ENCODE data around the gene POPDC3. TPM values are rescaled to one million over a fixed set of nuclear protein-coding genes. Genes with fewer than 3 reads are reported as not detected.
A peak's percentile ranks its signal among the peaks of the same experiment; 100 is the strongest.

Gene POPDC3
- polyA plus RNA-seq (2013, experiment 1 of 2), result 15.1 TPM
- polyA plus RNA-seq (2013, experiment 2 of 2), result 15.4 TPM

- Histone ChIP-seq H4K91ac (ENCODE audit: low read length) (no peak within 1 kb of the TSS), H2AFZ (ENCODE audit: low read depth, low read length) (peak within 1 kb of the TSS; percentile 85), H4K8ac (ENCODE audit: low read length) (peak within 1 kb of the TSS; percentile 82), H2BK120ac (ENCODE audit: low read depth, low read length) (peak within 1 kb of the TSS; percentile 73), H3K4me3 (ENCODE audit: insufficient read depth in 1 of 2, low read depth in 1 of 2, low read length in 2 of 2) (peak within 1 kb of the TSS; percentile 69 to 83), H3K4me1 (ENCODE audit: control insufficient read depth, insufficient read depth, low read depth, low read length) (peaks cover 2% of the 10 kb centered on the region), H2BK15ac (ENCODE audit: low read depth, poor library complexity, severe bottlenecking) (peak within 1 kb of the TSS; percentile 73), H3K9me3 (ENCODE audit: control insufficient read depth, low read length) (peaks cover 7% of the 10 kb centered on the region), H3K4me2 (ENCODE audit: low read length, poor library complexity, severe bottlenecking) (peak within 1 kb of the TSS; percentile 70), H3K27ac (ENCODE audit: low read length, poor library complexity, severe bottlenecking) (peak within 1 kb of the TSS; percentile 23), H3K36me3 (ENCODE audit: control insufficient read depth in 1 of 2, insufficient read depth in 2 of 2, low read depth in 1 of 2, low read length in 2 of 2) (no peaks in the 10 kb centered on the region), H3K14ac (ENCODE audit: low read length in 2 of 2) (peak within 1 kb of the TSS in 1 of 2 experiments; percentile 59), H2AK5ac (ENCODE audit: low read length, severe bottlenecking) (no peak within 1 kb of the TSS), H3K9ac (ENCODE audit: low read length) (peak within 1 kb of the TSS; percentile 89), H3K18ac (ENCODE audit: low read depth in 1 of 2, low read length in 2 of 2) (peak within 1 kb of the TSS; percentile 46 to 92), H2BK12ac (ENCODE audit: low read length in 2 of 2) (peak within 1 kb of the TSS in 1 of 2 experiments; percentile 7), H2BK5ac (ENCODE audit: low read depth, low read length, poor library complexity, severe bottlenecking) (no peak within 1 kb of the TSS), H3K79me1 (replicated peaks; ENCODE audit: low read length, poor library complexity, severe bottlenecking) (no peaks in the 10 kb centered on the region), H3K4ac (ENCODE audit: low read depth in 1 of 2, low read length in 2 of 2) (peak within 1 kb of the TSS; percentile 45 to 46), H3K23ac (ENCODE audit: low read length in 2 of 2) (no peak within 1 kb of the TSS), H3K27me3 (ENCODE audit: control insufficient read depth in 1 of 2, insufficient read depth in 1 of 2, low read length in 2 of 2) (no peaks in the 10 kb centered on the region)
- 1% methylated on average over 64 of the region's 90 CpGs for WGBS
- DNase-seq, result peak; percentile 62
These were observed at the start of gene POPDC3 for GRCh38 chr6:105179244-105180065. Gene POPDC3, minus strand, starts transcription at chr6:105180014. Its CDS starts 18,105 bp downstream, at chr6:105161909.

GRCh38 chr6:105227295-105227767 lies 47.5 kb upstream of the POPDC3 start:
- Histone ChIP-seq H4K91ac (ENCODE audit: low read length) (no peak overlapping the region), H3K23ac (ENCODE audit: low read length in 2 of 2) (no peak overlapping the region), H2BK5ac (ENCODE audit: low read depth, low read length, poor library complexity, severe bottlenecking) (no peak overlapping the region), H3K18ac (ENCODE audit: low read depth in 1 of 2, low read length in 2 of 2) (no peak overlapping the region), H3K9me3 (ENCODE audit: control insufficient read depth, low read length) (peaks cover 4% of the 10 kb centered on the region), H2BK15ac (ENCODE audit: low read depth, poor library complexity, severe bottlenecking) (no peak overlapping the region), H2AK5ac (ENCODE audit: low read length, severe bottlenecking) (no peak overlapping the region), H4K8ac (ENCODE audit: low read length) (no peak overlapping the region), H3K36me3 (ENCODE audit: control insufficient read depth in 1 of 2, insufficient read depth in 2 of 2, low read depth in 1 of 2, low read length in 2 of 2) (no peaks in the 10 kb centered on the region), H3K4ac (ENCODE audit: low read depth in 1 of 2, low read length in 2 of 2) (no peak overlapping the region), H3K27me3 (ENCODE audit: control insufficient read depth in 1 of 2, insufficient read depth in 1 of 2, low read length in 2 of 2) (peaks cover 0 to 26% of the 10 kb centered on the region in 2 experiments), H3K14ac (ENCODE audit: low read length in 2 of 2) (no peak overlapping the region), H2AFZ (ENCODE audit: low read depth, low read length) (no peak overlapping the region), H3K79me1 (replicated peaks; ENCODE audit: low read length, poor library complexity, severe bottlenecking) (no peaks in the 10 kb centered on the region), H3K4me2 (ENCODE audit: low read length, poor library complexity, severe bottlenecking) (no peak overlapping the region), H2BK12ac (ENCODE audit: low read length in 2 of 2) (no peak overlapping the region), H3K9ac (ENCODE audit: low read length) (peak overlapping the region; percentile 17), H2BK120ac (ENCODE audit: low read depth, low read length) (no peak overlapping the region), H3K27ac (ENCODE audit: low read length, poor library complexity, severe bottlenecking) (no peak overlapping the region), H3K4me3 (ENCODE audit: insufficient read depth in 1 of 2, low read depth in 1 of 2, low read length in 2 of 2) (no peak overlapping the region), H3K4me1 (ENCODE audit: control insufficient read depth, insufficient read depth, low read depth, low read length) (no peaks in the 10 kb centered on the region)
- 88% methylated on average over 1 of the region's 3 CpGs for WGBS
- no peak for DNase-seq

GRCh38 chr6:105226598-105227294 lies 46.9 kb upstream of the POPDC3 start:
- Histone ChIP-seq H3K9ac (ENCODE audit: low read length) (peak overlapping the region; percentile 17), H3K36me3 (ENCODE audit: control insufficient read depth in 1 of 2, insufficient read depth in 2 of 2, low read depth in 1 of 2, low read length in 2 of 2) (no peaks in the 10 kb centered on the region), H3K18ac (ENCODE audit: low read depth in 1 of 2, low read length in 2 of 2) (no peak overlapping the region), H2BK15ac (ENCODE audit: low read depth, poor library complexity, severe bottlenecking) (no peak overlapping the region), H4K8ac (ENCODE audit: low read length) (no peak overlapping the region), H3K23ac (ENCODE audit: low read length in 2 of 2) (peak overlapping the region in 1 of 2 experiments; percentile 71), H3K4me3 (ENCODE audit: insufficient read depth in 1 of 2, low read depth in 1 of 2, low read length in 2 of 2) (no peak overlapping the region), H4K91ac (ENCODE audit: low read length) (no peak overlapping the region), H3K79me1 (replicated peaks; ENCODE audit: low read length, poor library complexity, severe bottlenecking) (no peaks in the 10 kb centered on the region), H3K4ac (ENCODE audit: low read depth in 1 of 2, low read length in 2 of 2) (no peak overlapping the region), H2BK12ac (ENCODE audit: low read length in 2 of 2) (no peak overlapping the region), H3K27ac (ENCODE audit: low read length, poor library complexity, severe bottlenecking) (no peak overlapping the region), H3K27me3 (ENCODE audit: control insufficient read depth in 1 of 2, insufficient read depth in 1 of 2, low read length in 2 of 2) (peaks cover 0 to 26% of the 10 kb centered on the region in 2 experiments), H3K14ac (ENCODE audit: low read length in 2 of 2) (no peak overlapping the region), H2BK120ac (ENCODE audit: low read depth, low read length) (no peak overlapping the region), H2AK5ac (ENCODE audit: low read length, severe bottlenecking) (no peak overlapping the region), H3K4me1 (ENCODE audit: control insufficient read depth, insufficient read depth, low read depth, low read length) (no peaks in the 10 kb centered on the region), H3K9me3 (ENCODE audit: control insufficient read depth, low read length) (peaks cover 3% of the 10 kb centered on the region), H3K4me2 (ENCODE audit: low read length, poor library complexity, severe bottlenecking) (no peak overlapping the region), H2BK5ac (ENCODE audit: low read depth, low read length, poor library complexity, severe bottlenecking) (no peak overlapping the region), H2AFZ (ENCODE audit: low read depth, low read length) (no peak overlapping the region)
- no peak for DNase-seq
- 97% methylated on average over 5 of the region's 7 CpGs for WGBS

- H2BK12ac ChIP-seq (ENCODE audit: low read length in 2 of 2), result no peak overlapping the region
- H3K4me3 ChIP-seq (ENCODE audit: insufficient read depth in 1 of 2, low read depth in 1 of 2, low read length in 2 of 2), result no peak overlapping the region
- H2AK5ac ChIP-seq (ENCODE audit: low read length, severe bottlenecking), result no peak overlapping the region
- 100% methylated on average over 1 of the region's 1 CpG for WGBS
- H3K9ac ChIP-seq (ENCODE audit: low read length), result no peak overlapping the region
- DNase-seq, result no peak
- no peaks in the 10 kb centered on the region for H3K9me3 ChIP-seq (ENCODE audit: control insufficient read depth, low read length)
- no peak overlapping the region for H3K4ac ChIP-seq (ENCODE audit: low read depth in 1 of 2, low read length in 2 of 2)
- no peak overlapping the region for H2BK15ac ChIP-seq (ENCODE audit: low read depth, poor library complexity, severe bottlenecking)
- H3K27me3 ChIP-seq (ENCODE audit: control insufficient read depth in 1 of 2, insufficient read depth in 1 of 2, low read length in 2 of 2), result peaks cover 0 to 26% of the 10 kb centered on the region in 2 experiments
- no peak overlapping the region for H2AFZ ChIP-seq (ENCODE audit: low read depth, low read length)
- H3K14ac ChIP-seq (ENCODE audit: low read length in 2 of 2), result no peak overlapping the region
- H4K8ac ChIP-seq (ENCODE audit: low read length), result no peak overlapping the region
- H3K18ac ChIP-seq (ENCODE audit: low read depth in 1 of 2, low read length in 2 of 2), result no peak overlapping the region
- no peaks in the 10 kb centered on the region for H3K36me3 ChIP-seq (ENCODE audit: control insufficient read depth in 1 of 2, insufficient read depth in 2 of 2, low read depth in 1 of 2, low read length in 2 of 2)
- H3K27ac ChIP-seq (ENCODE audit: low read length, poor library complexity, severe bottlenecking), result no peak overlapping the region
- no peak overlapping the region for H3K4me2 ChIP-seq (ENCODE audit: low read length, poor library complexity, severe bottlenecking)
- no peak overlapping the region for H2BK5ac ChIP-seq (ENCODE audit: low read depth, low read length, poor library complexity, severe bottlenecking)
- no peaks in the 10 kb centered on the region for H3K79me1 ChIP-seq (replicated peaks; ENCODE audit: low read length, poor library complexity, severe bottlenecking)
- H3K23ac ChIP-seq (ENCODE audit: low read length in 2 of 2), result no peak overlapping the region
- no peak overlapping the region for H4K91ac ChIP-seq (ENCODE audit: low read length)
- H2BK120ac ChIP-seq (ENCODE audit: low read depth, low read length), result no peak overlapping the region
- H3K4me1 ChIP-seq (ENCODE audit: control insufficient read depth, insufficient read depth, low read depth, low read length), result no peaks in the 10 kb centered on the region
These were observed 43.4 kb upstream of the POPDC3 start for GRCh38 chr6:105223242-105223641.
